Stimulated activated naive CD8-positive, alpha-beta T cell treated with anti-CD3 and anti-CD28 coated beads, Interleukin-15, Interleukin-2, amounts not matched to agents 100 ng/mL and 50 ng/mL, for 24 hours (primary cell): ENCODE results near the gene ARID5B.

ENCODE experiments used
- H3K27ac Mint-ChIP-seq: one replicate; pipeline ENCODE4 v1.8.0; 2021; ENCODE audit warnings: mild to moderate bottlenecking, mixed read lengths
- H3K27me3 Mint-ChIP-seq: one replicate; pipeline ENCODE4 v1.8.0; 2021; ENCODE audit warnings: mixed read lengths
- H3K36me3 Mint-ChIP-seq: one replicate; pipeline ENCODE4 v1.8.0; 2021; ENCODE audit warnings: low read depth, mixed read lengths
- H3K4me1 Mint-ChIP-seq: one replicate; pipeline ENCODE4 v1.8.0; 2021; ENCODE audit warnings: low read depth, mixed read lengths
- H3K4me3 Mint-ChIP-seq: one replicate; pipeline ENCODE4 v1.8.0; 2021; ENCODE audit warnings: mild to moderate bottlenecking, mixed read lengths
- H3K9me3 Mint-ChIP-seq: one replicate; pipeline ENCODE4 v1.8.0; 2021; ENCODE audit warnings: mixed read lengths

Gene ARID5B

GRCh38 chr10:61936770-61937169 is 35.3 kb downstream of the ARID5B start:
- peaks cover 43% of the 10 kb centered on the region for H3K36me3 Mint-ChIP-seq

GRCh38 chr10:61937631-61938351 is 36.3 kb downstream of the ARID5B start:
- Mint-ChIP-seq H3K36me3 (peaks cover 45% of the 10 kb centered on the region), H3K27me3 (no peaks in the 10 kb centered on the region), H3K4me3 (peak overlapping the region; percentile 75), H3K9me3 (no peaks in the 10 kb centered on the region), H3K4me1 (peaks cover 92% of the 10 kb centered on the region), H3K27ac (peak overlapping the region; percentile 91)

More at GRCh38 chr10:61936770-61937169, 35.3 kb downstream of the ARID5B start:
- H3K27ac Mint-ChIP-seq, result peak overlapping the region; percentile 91
- no peak overlapping the region for H3K4me3 Mint-ChIP-seq
- peaks cover 92% of the 10 kb centered on the region for H3K4me1 Mint-ChIP-seq
- H3K9me3 Mint-ChIP-seq, result no peaks in the 10 kb centered on the region
- H3K27me3 Mint-ChIP-seq, result no peaks in the 10 kb centered on the region

- H3K36me3 Mint-ChIP-seq, result peaks cover 49% of the 10 kb centered on the region
- H3K27me3 Mint-ChIP-seq, result no peaks in the 10 kb centered on the region
- H3K9me3 Mint-ChIP-seq, result no peaks in the 10 kb centered on the region
- H3K4me1 Mint-ChIP-seq, result peaks cover 94% of the 10 kb centered on the region
- peak overlapping the region; percentile 91 for H3K27ac Mint-ChIP-seq
- H3K4me3 Mint-ChIP-seq, result peak overlapping the region; percentile 75
These were observed 38.4 kb downstream of the ARID5B start for GRCh38 chr10:61939902-61940301.

- Mint-ChIP-seq H3K4me3 (peak overlapping the region; percentile 73), H3K9me3 (no peaks in the 10 kb centered on the region), H3K36me3 (peaks cover 47% of the 10 kb centered on the region), H3K27ac (peak overlapping the region; percentile 98), H3K27me3 (no peaks in the 10 kb centered on the region), H3K4me1 (peaks cover 96% of the 10 kb centered on the region)
These were observed 39.7 kb downstream of the ARID5B start for GRCh38 chr10:61941202-61941681.

- H3K4me3 Mint-ChIP-seq, result peak overlapping the region; percentile 72
- no peaks in the 10 kb centered on the region for H3K9me3 Mint-ChIP-seq
- peak overlapping the region; percentile 98 for H3K27ac Mint-ChIP-seq
- H3K27me3 Mint-ChIP-seq, result no peaks in the 10 kb centered on the region
- H3K36me3 Mint-ChIP-seq, result peaks cover 62% of the 10 kb centered on the region
- H3K4me1 Mint-ChIP-seq, result peaks cover 85% of the 10 kb centered on the region
These were observed 41.3 kb downstream of the ARID5B start for GRCh38 chr10:61942604-61943461.

- H3K36me3 Mint-ChIP-seq, result peaks cover 69% of the 10 kb centered on the region
- H3K27ac Mint-ChIP-seq, result peak overlapping the region; percentile 98
- H3K9me3 Mint-ChIP-seq, result no peaks in the 10 kb centered on the region
- H3K4me3 Mint-ChIP-seq, result peak overlapping the region; percentile 72
- peaks cover 77% of the 10 kb centered on the region for H3K4me1 Mint-ChIP-seq
- H3K27me3 Mint-ChIP-seq, result no peaks in the 10 kb centered on the region
These were observed 42.3 kb downstream of the ARID5B start for GRCh38 chr10:61943674-61944378.

GRCh38 chr10:61944410-61945147 is 43.1 kb downstream of the ARID5B start:
- Mint-ChIP-seq H3K27me3 (no peaks in the 10 kb centered on the region), H3K9me3 (no peaks in the 10 kb centered on the region), H3K4me1 (peaks cover 69% of the 10 kb centered on the region), H3K36me3 (peaks cover 77% of the 10 kb centered on the region), H3K27ac (peak overlapping the region; percentile 98), H3K4me3 (peak overlapping the region; percentile 72)

GRCh38 chr10:61949687-61950086 is 48.2 kb downstream of the ARID5B start:
- peaks cover 35% of the 10 kb centered on the region for H3K4me1 Mint-ChIP-seq
- H3K27ac Mint-ChIP-seq, result no peak overlapping the region
- H3K4me3 Mint-ChIP-seq, result no peak overlapping the region
- H3K27me3 Mint-ChIP-seq, result no peaks in the 10 kb centered on the region
- H3K36me3 Mint-ChIP-seq, result peaks cover 74% of the 10 kb centered on the region
- no peaks in the 10 kb centered on the region for H3K9me3 Mint-ChIP-seq

- H3K4me3 Mint-ChIP-seq, result no peak overlapping the region
These were observed 49.1 kb downstream of the ARID5B start for GRCh38 chr10:61950449-61951143.

GRCh38 chr10:61951144-61951483 is 49.6 kb downstream of the ARID5B start:
- H3K4me1 Mint-ChIP-seq, result peaks cover 36% of the 10 kb centered on the region
- no peaks in the 10 kb centered on the region for H3K9me3 Mint-ChIP-seq
- H3K27me3 Mint-ChIP-seq, result no peaks in the 10 kb centered on the region
- no peak overlapping the region for H3K27ac Mint-ChIP-seq
- no peak overlapping the region for H3K4me3 Mint-ChIP-seq
- peaks cover 79% of the 10 kb centered on the region for H3K36me3 Mint-ChIP-seq

More at GRCh38 chr10:61950449-61951143, 49.1 kb downstream of the ARID5B start:
- Mint-ChIP-seq H3K36me3 (peaks cover 78% of the 10 kb centered on the region), H3K27ac (no peak overlapping the region), H3K4me1 (peaks cover 35% of the 10 kb centered on the region), H3K27me3 (no peaks in the 10 kb centered on the region), H3K9me3 (no peaks in the 10 kb centered on the region)

GRCh38 chr10:61952028-61952674 is 50.7 kb downstream of the ARID5B start:
- Mint-ChIP-seq H3K4me1 (peaks cover 42% of the 10 kb centered on the region), H3K27me3 (no peaks in the 10 kb centered on the region), H3K27ac (no peak overlapping the region), H3K4me3 (no peak overlapping the region), H3K36me3 (peaks cover 76% of the 10 kb centered on the region), H3K9me3 (no peaks in the 10 kb centered on the region)

GRCh38 chr10:61953183-61953582 is 51.7 kb downstream of the ARID5B start:
- no peak overlapping the region for H3K27ac Mint-ChIP-seq
- peaks cover 76% of the 10 kb centered on the region for H3K36me3 Mint-ChIP-seq
- no peaks in the 10 kb centered on the region for H3K9me3 Mint-ChIP-seq
- H3K4me1 Mint-ChIP-seq, result peaks cover 43% of the 10 kb centered on the region
- H3K4me3 Mint-ChIP-seq, result no peak overlapping the region
- H3K27me3 Mint-ChIP-seq, result no peaks in the 10 kb centered on the region

GRCh38 chr10:61957806-61958205 is 56.3 kb downstream of the ARID5B start:
- Mint-ChIP-seq H3K4me3 (no peak overlapping the region), H3K9me3 (no peaks in the 10 kb centered on the region), H3K27me3 (no peaks in the 10 kb centered on the region), H3K4me1 (peaks cover 79% of the 10 kb centered on the region), H3K36me3 (peaks cover 59% of the 10 kb centered on the region), H3K27ac (peak overlapping the region; percentile 71)
